GM21723 (cell line): ENCODE data around the gene GFPT2.

ENCODE experiments used
- ATAC-seq: cut with Tn5 transposase; IDR thresholded peaks from one replicate; pipeline ENCODE4 v1.9.1; 2021; ENCODE audit warnings: mild to moderate bottlenecking, moderate library complexity; ENCODE audit not compliant: unreplicated experiment

The GFPT2 gene

GRCh38 chr5:180334751-180335613, 18.2 kb downstream of the GFPT2 start:
- no peak for ATAC-seq

GRCh38 chr5:180334176-180334575, 19.0 kb downstream of the GFPT2 start:
- ATAC-seq: no peak

- no peak for ATAC-seq
These were observed 19.5 kb downstream of the GFPT2 start for GRCh38 chr5:180333661-180334060.

- ATAC-seq: no peak
These were observed 20.3 kb downstream of the GFPT2 start for GRCh38 chr5:180332861-180333260.

- ATAC-seq: no peak
These were observed 21.1 kb downstream of the GFPT2 start for GRCh38 chr5:180332051-180332517.

- no peak for ATAC-seq
These were observed 21.5 kb downstream of the GFPT2 start for GRCh38 chr5:180331647-180331950.

- ATAC-seq: no peak
These were observed 22.1 kb downstream of the GFPT2 start for GRCh38 chr5:180330810-180331646.

GRCh38 chr5:180330270-180330648, 22.9 kb downstream of the GFPT2 start:
- ATAC-seq: no peak

- no peak for ATAC-seq
These were observed 23.4 kb downstream of the GFPT2 start for GRCh38 chr5:180329606-180330269.

GRCh38 chr5:180329138-180329435, 24.0 kb downstream of the GFPT2 start:
- ATAC-seq: no peak

DNA sequence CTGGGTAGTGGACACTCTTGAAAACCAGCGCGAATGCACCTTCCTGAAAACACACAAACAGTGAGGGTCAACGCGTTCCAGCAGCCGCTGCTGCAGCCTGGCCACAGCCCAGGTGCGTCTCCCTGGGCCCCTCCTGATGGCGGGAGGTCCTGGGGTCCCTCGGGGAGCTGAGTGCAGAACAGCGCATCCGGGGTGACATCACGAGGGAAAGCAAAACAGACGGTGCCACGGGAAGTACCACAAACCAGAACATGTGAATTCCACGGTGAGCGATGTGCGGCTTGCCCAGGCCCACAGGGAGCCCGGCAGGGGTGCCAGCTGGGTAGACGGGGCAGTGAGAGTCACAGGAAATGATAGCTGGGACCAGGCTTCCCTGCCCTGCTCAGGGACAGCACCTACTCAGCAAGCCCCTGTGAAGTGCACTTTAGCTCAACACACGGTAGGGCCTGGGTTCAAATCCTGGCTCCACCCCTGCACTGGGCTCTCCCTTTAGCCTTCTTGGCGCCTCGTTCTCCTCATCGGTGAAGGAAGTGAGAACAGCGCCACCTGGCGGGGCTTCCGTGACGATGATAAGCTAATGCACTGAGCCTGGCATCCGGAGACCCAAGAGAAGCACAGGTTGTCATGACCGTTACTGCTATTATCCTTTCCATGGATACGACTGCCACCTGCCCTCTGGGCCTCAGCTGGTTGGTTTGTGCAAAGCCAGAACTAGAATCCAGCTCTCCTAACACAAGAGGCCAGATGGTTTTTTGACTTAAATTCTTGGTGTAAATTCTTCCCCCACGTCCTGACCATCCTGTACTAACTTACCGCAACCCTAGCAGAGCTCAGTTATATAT, 24.6 kb downstream of the GFPT2 start:
- peak; percentile 90 for ATAC-seq

DNA sequence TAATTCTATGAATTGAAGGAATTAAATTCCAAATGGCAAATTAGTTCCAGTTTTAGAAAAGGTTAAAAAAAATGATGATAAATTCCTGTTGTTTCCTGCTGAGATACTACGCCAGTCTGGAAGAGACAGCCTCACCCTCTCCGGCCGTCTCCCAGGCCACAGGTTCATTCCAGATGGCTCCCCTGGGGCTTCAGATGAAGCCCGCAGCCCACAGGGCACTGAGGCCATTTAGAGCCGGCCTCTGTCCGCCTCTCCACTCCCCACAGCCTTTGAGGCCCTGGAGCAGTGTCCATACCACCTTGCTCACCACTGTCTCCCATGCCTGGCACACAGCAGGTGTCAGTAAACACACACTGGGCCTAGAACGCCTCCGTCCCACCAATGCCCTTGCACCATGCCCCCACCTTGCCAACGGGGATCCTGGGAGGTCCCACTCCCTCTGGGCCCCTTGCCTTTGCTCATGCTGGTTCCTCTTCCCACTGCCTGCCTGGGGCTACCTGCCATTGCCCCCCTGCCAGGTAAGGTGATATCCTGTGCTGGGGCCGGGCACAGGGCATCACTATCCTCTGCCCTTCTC, 26.1 kb downstream of the GFPT2 start:
- ATAC-seq: no peak

DNA sequence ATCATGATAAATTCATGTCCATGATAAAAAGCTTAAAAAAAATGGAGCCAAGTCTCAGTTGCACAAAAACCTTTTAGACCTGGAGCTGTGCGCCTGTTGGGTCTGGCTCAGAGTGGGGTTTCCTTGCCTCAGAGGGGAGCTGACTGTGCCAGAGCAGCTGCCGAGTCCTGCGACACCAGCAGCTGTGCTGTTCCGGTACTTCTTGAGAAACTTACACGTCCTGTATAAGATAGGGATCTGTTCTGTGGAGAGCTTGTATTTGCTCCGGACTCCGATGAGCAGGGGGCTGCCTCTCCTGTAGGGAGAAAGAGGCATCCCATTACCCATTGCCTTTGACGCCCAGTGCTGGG, 28.6 kb downstream of the GFPT2 start:
- ATAC-seq: no peak

- ATAC-seq: no peak
These were observed 29.1 kb downstream of the GFPT2 start for GRCh38 chr5:180323941-180324600.

DNA sequence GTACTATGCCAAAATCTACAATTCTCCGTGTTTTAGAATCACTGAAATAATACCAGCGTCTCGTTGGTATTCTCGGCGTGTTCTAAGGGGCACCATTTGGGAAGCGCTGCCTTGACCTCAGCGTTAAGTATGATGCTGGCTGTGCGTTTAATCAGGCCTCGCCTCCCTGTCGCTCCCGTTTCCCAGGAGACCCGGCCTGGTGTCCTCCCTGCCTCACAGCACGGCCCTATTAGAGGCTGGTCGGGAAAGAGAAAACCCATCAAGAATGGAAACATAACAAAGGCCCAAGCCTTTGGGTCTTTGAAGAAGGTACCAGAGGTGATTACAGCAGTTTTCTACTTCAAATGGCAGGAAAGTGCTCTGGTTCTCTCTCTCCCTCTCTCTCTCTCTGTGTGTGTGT, 30.0 kb downstream of the GFPT2 start:
- ATAC-seq: no peak

- ATAC-seq: no peak
These were observed 34.6 kb downstream of the GFPT2 start for GRCh38 chr5:180318456-180319089.

GRCh38 chr5:180316586-180316985, 36.5 kb downstream of the GFPT2 start:
- ATAC-seq: no peak

DNA sequence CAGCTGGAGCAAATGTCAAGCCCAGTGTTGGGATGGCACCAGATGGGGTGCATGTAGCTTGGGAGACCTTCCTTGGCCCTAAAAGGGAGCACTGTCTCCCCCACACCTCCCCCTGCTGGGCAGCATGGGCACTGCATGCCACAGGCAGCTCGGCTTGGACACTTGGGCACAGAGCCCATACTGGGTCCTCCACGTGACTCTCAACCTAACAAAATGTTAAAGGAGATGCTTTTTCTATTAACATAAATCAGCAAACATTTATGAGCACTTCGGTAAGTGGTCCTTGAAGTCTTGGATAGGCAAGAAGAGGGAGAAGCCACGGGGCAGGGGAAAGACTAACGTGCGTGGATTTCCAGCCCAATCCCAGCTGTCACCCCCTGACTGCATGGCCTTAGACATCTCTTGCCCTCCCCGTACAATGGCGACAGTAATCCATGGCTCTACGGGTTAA, 37.3 kb downstream of the GFPT2 start:
- ATAC-seq: peak; percentile 82

DNA sequence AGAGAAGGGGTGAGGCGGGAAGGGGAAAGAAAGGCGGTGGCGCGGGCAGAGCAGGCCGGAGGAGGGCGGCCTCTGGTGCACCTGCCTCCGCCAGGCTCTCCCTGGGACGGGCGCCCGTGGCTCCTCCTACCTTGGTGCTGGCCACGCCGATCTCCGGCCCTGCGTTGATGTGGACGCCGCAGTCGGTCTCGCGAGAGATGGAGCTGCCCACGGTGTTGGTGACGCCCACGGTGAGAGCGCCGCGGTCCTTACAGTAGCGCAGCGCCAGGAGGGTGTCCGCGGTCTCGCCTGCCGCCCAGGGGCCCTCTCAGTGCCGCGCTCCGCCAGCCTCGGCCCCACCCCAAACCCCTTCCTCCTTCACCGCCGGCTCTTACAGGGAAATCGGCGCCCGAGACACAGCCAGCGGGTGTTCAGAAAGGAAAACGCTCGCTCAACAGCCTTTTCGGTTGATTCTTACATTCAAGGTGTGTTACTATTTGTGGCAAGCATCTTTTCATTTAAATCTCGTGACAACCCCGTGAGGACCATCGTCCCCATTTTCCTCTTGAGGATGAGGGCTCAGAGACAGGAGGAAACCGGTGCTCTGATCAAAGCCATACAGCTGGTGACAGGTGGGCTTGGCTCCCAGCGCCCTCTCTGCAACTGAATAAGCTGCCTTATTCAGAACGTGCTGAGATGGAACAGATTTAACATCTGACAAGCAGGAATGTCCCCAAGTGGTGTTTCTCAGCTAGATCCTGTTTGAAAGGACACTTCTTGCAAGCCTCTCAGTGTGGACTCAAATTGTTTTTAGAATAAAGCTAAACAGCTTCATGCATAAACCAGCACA, 39.2 kb downstream of the GFPT2 start:
- no peak for ATAC-seq
